GM21576 (cell line): ENCODE results near the gene FGF5.
"Not testable (repeated sequence)": the region's sequence is repeated elsewhere in the genome, so short reads cannot be mapped to it uniquely, and the experiment has no call there.

Experiments
- ATAC-seq: cut with Tn5 transposase; IDR thresholded peaks from one replicate; pipeline ENCODE4 v1.9.1; 2021; ENCODE audit warnings: mild to moderate bottlenecking, moderate library complexity; ENCODE audit not compliant: unreplicated experiment

The FGF5 gene

GRCh38 chr4:80266253-80266901 lies at the start of gene FGF5:
Gene FGF5 (plus strand): TSS chr4:80266664. CDS start chr4:80266825, 161 bp downstream.
- peak; percentile 51 for ATAC-seq

GRCh38 chr4:80219301-80220025 lies 47.0 kb upstream of the FGF5 start:
- ATAC-seq = no peak

- ATAC-seq = no peak
Measured at GRCh38 chr4:80220711-80221110, 45.8 kb upstream of the FGF5 start.

GRCh38 chr4:80221161-80221560 lies 45.3 kb upstream of the FGF5 start:
- ATAC-seq = no peak

GRCh38 chr4:80225595-80225994 lies 40.9 kb upstream of the FGF5 start:
- no peak for ATAC-seq

- ATAC-seq = no peak
Measured at GRCh38 chr4:80226094-80226493, 40.4 kb upstream of the FGF5 start.

- peak; percentile 49 for ATAC-seq
Measured at GRCh38 chr4:80228460-80228859, 38.0 kb upstream of the FGF5 start.

- peak; percentile 22 for ATAC-seq
Measured at GRCh38 chr4:80229128-80229527, 37.3 kb upstream of the FGF5 start.

GRCh38 chr4:80229590-80229989 lies 36.9 kb upstream of the FGF5 start:
- peak; percentile 94 for ATAC-seq

GRCh38 chr4:80231180-80231579 lies 35.3 kb upstream of the FGF5 start:
- no peak for ATAC-seq

GRCh38 chr4:80232707-80233370 lies 33.6 kb upstream of the FGF5 start:
- no peak for ATAC-seq

- ATAC-seq = no peak
Measured at GRCh38 chr4:80233390-80233789, 33.1 kb upstream of the FGF5 start.

- ATAC-seq = no peak
Measured at GRCh38 chr4:80235451-80235850, 31.0 kb upstream of the FGF5 start.

GRCh38 chr4:80237992-80238391 lies 28.5 kb upstream of the FGF5 start:
- ATAC-seq = no peak

- no peak for ATAC-seq
Measured at GRCh38 chr4:80239480-80240150, 26.8 kb upstream of the FGF5 start.

- ATAC-seq = no peak
Measured at GRCh38 chr4:80240976-80241375, 25.5 kb upstream of the FGF5 start.

GRCh38 chr4:80243274-80244018 lies 23.0 kb upstream of the FGF5 start:
- ATAC-seq = no peak

GRCh38 chr4:80247484-80247883 lies 19.0 kb upstream of the FGF5 start:
- ATAC-seq = not testable (repeated sequence)

GRCh38 chr4:80249144-80249543 lies 17.3 kb upstream of the FGF5 start:
- no peak for ATAC-seq

- ATAC-seq = no peak
Measured at GRCh38 chr4:80252427-80252826, 14.0 kb upstream of the FGF5 start.

- ATAC-seq = no peak
Measured at GRCh38 chr4:80252953-80253352, 13.5 kb upstream of the FGF5 start.
